Measurements from ENCODE around the gene TTC39A.

Gene TTC39A

GRCh38 chr1:51304360-51304759 is 26.0 kb downstream of the TTC39A start:
- TF ChIP-seq EZH2phosphoT487 (IDR thresholded peaks at IDR 0.05; ENCODE audit: borderline replicate concordance), result no peak
- TF ChIP-seq CTCF (conservative IDR thresholded peaks at IDR 0.05; ENCODE audit: low read length), result no peak
- H3K36me3 ChIP-seq (ENCODE audit: insufficient read depth, low read length), result no peaks in the 10 kb centered on the region
- no peaks in the 10 kb centered on the region for H3K9me2 ChIP-seq (replicated peaks; ENCODE audit: low read depth, low read length)
- H3K9me3 ChIP-seq (ENCODE audit: insufficient read depth, low read depth, low read length), result no peaks in the 10 kb centered on the region
- H3K4me3 ChIP-seq (ENCODE audit: low read length, poor library complexity, severe bottlenecking), result no peak overlapping the region
- no peaks in the 10 kb centered on the region for H3F3A ChIP-seq (ENCODE audit: low read depth)
- H3K79me2 ChIP-seq (ENCODE audit: insufficient read depth, low read length), result no peaks in the 10 kb centered on the region
- H3K4me2 ChIP-seq (ENCODE audit: low read depth, low read length, poor library complexity, severe bottlenecking), result no peak overlapping the region
- no peaks in the 10 kb centered on the region for H4K20me1 ChIP-seq (ENCODE audit: insufficient read depth, low read length, poor library complexity, severe bottlenecking)
- H3K4me1 ChIP-seq (ENCODE audit: insufficient read depth, low read length, poor library complexity, severe bottlenecking), result peaks cover 5% of the 10 kb centered on the region
- H3K27me3 ChIP-seq (ENCODE audit: insufficient read depth, low read length, poor library complexity, severe bottlenecking), result no peaks in the 10 kb centered on the region
- no peak overlapping the region for H3K9ac ChIP-seq (ENCODE audit: low read depth, low read length, poor library complexity, severe bottlenecking)
- H2AFZ ChIP-seq (ENCODE audit: low read length), result no peak overlapping the region

GRCh38 chr1:51303751-51304251 is 26.6 kb downstream of the TTC39A start:
- no peak overlapping the region for H3K4me3 ChIP-seq (ENCODE audit: low read length, poor library complexity, severe bottlenecking)
- no peaks in the 10 kb centered on the region for H4K20me1 ChIP-seq (ENCODE audit: insufficient read depth, low read length, poor library complexity, severe bottlenecking)
- no peaks in the 10 kb centered on the region for H3K27me3 ChIP-seq (ENCODE audit: insufficient read depth, low read length, poor library complexity, severe bottlenecking)
- H3K36me3 ChIP-seq (ENCODE audit: insufficient read depth, low read length), result no peaks in the 10 kb centered on the region
- H3K79me2 ChIP-seq (ENCODE audit: insufficient read depth, low read length), result no peaks in the 10 kb centered on the region
- H3K9me3 ChIP-seq (ENCODE audit: insufficient read depth, low read depth, low read length), result no peaks in the 10 kb centered on the region
- H3K4me2 ChIP-seq (ENCODE audit: low read depth, low read length, poor library complexity, severe bottlenecking), result no peak overlapping the region
- H3K9me2 ChIP-seq (replicated peaks; ENCODE audit: low read depth, low read length), result no peaks in the 10 kb centered on the region
- no peak overlapping the region for H3K9ac ChIP-seq (ENCODE audit: low read depth, low read length, poor library complexity, severe bottlenecking)
- TF ChIP-seq CTCF (conservative IDR thresholded peaks at IDR 0.05; ENCODE audit: low read length), result no peak
- TF ChIP-seq EZH2phosphoT487 (IDR thresholded peaks at IDR 0.05; ENCODE audit: borderline replicate concordance), result no peak
- peaks cover 5% of the 10 kb centered on the region for H3K4me1 ChIP-seq (ENCODE audit: insufficient read depth, low read length, poor library complexity, severe bottlenecking)
- H3F3A ChIP-seq (ENCODE audit: low read depth), result no peaks in the 10 kb centered on the region
- H2AFZ ChIP-seq (ENCODE audit: low read length), result no peak overlapping the region

GRCh38 chr1:51303315-51303714 is 27.0 kb downstream of the TTC39A start:
- Histone ChIP-seq H3K27me3 (ENCODE audit: insufficient read depth, low read length, poor library complexity, severe bottlenecking) (no peaks in the 10 kb centered on the region), H2AFZ (ENCODE audit: low read length) (no peak overlapping the region), H3K79me2 (ENCODE audit: insufficient read depth, low read length) (no peaks in the 10 kb centered on the region), H3K36me3 (ENCODE audit: insufficient read depth, low read length) (no peaks in the 10 kb centered on the region), H3K9me2 (replicated peaks; ENCODE audit: low read depth, low read length) (no peaks in the 10 kb centered on the region), H3K4me3 (ENCODE audit: low read length, poor library complexity, severe bottlenecking) (no peak overlapping the region), H3F3A (ENCODE audit: low read depth) (no peaks in the 10 kb centered on the region), H3K4me2 (ENCODE audit: low read depth, low read length, poor library complexity, severe bottlenecking) (no peak overlapping the region), H3K4me1 (ENCODE audit: insufficient read depth, low read length, poor library complexity, severe bottlenecking) (peaks cover 5% of the 10 kb centered on the region), H3K9me3 (ENCODE audit: insufficient read depth, low read depth, low read length) (no peaks in the 10 kb centered on the region), H3K9ac (ENCODE audit: low read depth, low read length, poor library complexity, severe bottlenecking) (no peak overlapping the region), H4K20me1 (ENCODE audit: insufficient read depth, low read length, poor library complexity, severe bottlenecking) (no peaks in the 10 kb centered on the region)
- TF ChIP-seq EZH2phosphoT487 (IDR thresholded peaks at IDR 0.05; ENCODE audit: borderline replicate concordance) (no peak), CTCF (conservative IDR thresholded peaks at IDR 0.05; ENCODE audit: low read length) (no peak)
